Measurements from ENCODE around the gene RXRA. TPM values are rescaled to one million over a fixed set of nuclear protein-coding genes. Genes with fewer than 3 reads are reported as not detected.

RXRA gene
- total RNA-seq, 1 donor from 2014 or later = 20.5 TPM

GRCh38 chr9:134350416-134350994 lies 24.2 kb downstream of the RXRA start:
- Mint-ChIP-seq H3K27ac (ENCODE audit: unreplicated experiment) (no peak overlapping the region), H3K4me1 (ENCODE audit: low read depth, unreplicated experiment) (peaks cover 22% of the 10 kb centered on the region), H3K9me3 (ENCODE audit: unreplicated experiment) (peaks cover 6% of the 10 kb centered on the region), H3K27me3 (ENCODE audit: unreplicated experiment) (peaks cover 12% of the 10 kb centered on the region), H3K36me3 (ENCODE audit: unreplicated experiment) (no peaks in the 10 kb centered on the region), H3K4me3 (ENCODE audit: unreplicated experiment) (no peak overlapping the region)
- DNase-seq = no peak
- no peak for TF ChIP-seq CTCF (IDR thresholded peaks at IDR 0.05; ENCODE audit: partially characterized antibody, unreplicated experiment)

GRCh38 chr9:134351606-134352176 lies 25.4 kb downstream of the RXRA start:
- peak overlapping the region; percentile 15 for H3K4me3 Mint-ChIP-seq (ENCODE audit: unreplicated experiment)
- H3K27me3 Mint-ChIP-seq (ENCODE audit: unreplicated experiment) = peaks cover 12% of the 10 kb centered on the region
- H3K4me1 Mint-ChIP-seq (ENCODE audit: low read depth, unreplicated experiment) = peaks cover 22% of the 10 kb centered on the region
- no peak overlapping the region for H3K27ac Mint-ChIP-seq (ENCODE audit: unreplicated experiment)
- no peak for DNase-seq
- TF ChIP-seq CTCF (IDR thresholded peaks at IDR 0.05; ENCODE audit: partially characterized antibody, unreplicated experiment) = no peak
- H3K9me3 Mint-ChIP-seq (ENCODE audit: unreplicated experiment) = peaks cover 6% of the 10 kb centered on the region
- no peaks in the 10 kb centered on the region for H3K36me3 Mint-ChIP-seq (ENCODE audit: unreplicated experiment)

GRCh38 chr9:134352247-134352933 lies 26.1 kb downstream of the RXRA start:
- H3K4me3 Mint-ChIP-seq (ENCODE audit: unreplicated experiment) = no peak overlapping the region
- no peak overlapping the region for H3K27ac Mint-ChIP-seq (ENCODE audit: unreplicated experiment)
- TF ChIP-seq CTCF (IDR thresholded peaks at IDR 0.05; ENCODE audit: partially characterized antibody, unreplicated experiment) = no peak
- H3K27me3 Mint-ChIP-seq (ENCODE audit: unreplicated experiment) = peaks cover 9% of the 10 kb centered on the region
- peaks cover 6% of the 10 kb centered on the region for H3K9me3 Mint-ChIP-seq (ENCODE audit: unreplicated experiment)
- no peaks in the 10 kb centered on the region for H3K36me3 Mint-ChIP-seq (ENCODE audit: unreplicated experiment)
- peaks cover 22% of the 10 kb centered on the region for H3K4me1 Mint-ChIP-seq (ENCODE audit: low read depth, unreplicated experiment)
- DNase-seq = no peak

- H3K27me3 Mint-ChIP-seq (ENCODE audit: unreplicated experiment) = peaks cover 8% of the 10 kb centered on the region
- peaks cover 17% of the 10 kb centered on the region for H3K4me1 Mint-ChIP-seq (ENCODE audit: low read depth, unreplicated experiment)
- no peak for TF ChIP-seq CTCF (IDR thresholded peaks at IDR 0.05; ENCODE audit: partially characterized antibody, unreplicated experiment)
- DNase-seq = no peak
- peaks cover 6% of the 10 kb centered on the region for H3K9me3 Mint-ChIP-seq (ENCODE audit: unreplicated experiment)
- no peak overlapping the region for H3K4me3 Mint-ChIP-seq (ENCODE audit: unreplicated experiment)
- H3K27ac Mint-ChIP-seq (ENCODE audit: unreplicated experiment) = no peak overlapping the region
- no peaks in the 10 kb centered on the region for H3K36me3 Mint-ChIP-seq (ENCODE audit: unreplicated experiment)
Observed at GRCh38 chr9:134353539-134353938, 27.3 kb downstream of the RXRA start.

GRCh38 chr9:134355158-134355557 lies 28.9 kb downstream of the RXRA start:
- Mint-ChIP-seq H3K4me1 (ENCODE audit: low read depth, unreplicated experiment) (peaks cover 13% of the 10 kb centered on the region), H3K36me3 (ENCODE audit: unreplicated experiment) (no peaks in the 10 kb centered on the region), H3K4me3 (ENCODE audit: unreplicated experiment) (no peak overlapping the region), H3K27me3 (ENCODE audit: unreplicated experiment) (peaks cover 8% of the 10 kb centered on the region), H3K9me3 (ENCODE audit: unreplicated experiment) (peaks cover 6% of the 10 kb centered on the region), H3K27ac (ENCODE audit: unreplicated experiment) (no peak overlapping the region)
- no peak for TF ChIP-seq CTCF (IDR thresholded peaks at IDR 0.05; ENCODE audit: partially characterized antibody, unreplicated experiment)
- DNase-seq = no peak

Data from glutamatergic neuron (in vitro differentiated cells).